GM21360 (cell line): ENCODE data around the gene ADAMTS17.

Experiments
- ATAC-seq: cut with Tn5 transposase; IDR thresholded peaks from one replicate; pipeline ENCODE4 v1.9.1; 2021; ENCODE audit warnings: mild to moderate bottlenecking, moderate library complexity; ENCODE audit not compliant: unreplicated experiment

ADAMTS17 gene

DNA sequence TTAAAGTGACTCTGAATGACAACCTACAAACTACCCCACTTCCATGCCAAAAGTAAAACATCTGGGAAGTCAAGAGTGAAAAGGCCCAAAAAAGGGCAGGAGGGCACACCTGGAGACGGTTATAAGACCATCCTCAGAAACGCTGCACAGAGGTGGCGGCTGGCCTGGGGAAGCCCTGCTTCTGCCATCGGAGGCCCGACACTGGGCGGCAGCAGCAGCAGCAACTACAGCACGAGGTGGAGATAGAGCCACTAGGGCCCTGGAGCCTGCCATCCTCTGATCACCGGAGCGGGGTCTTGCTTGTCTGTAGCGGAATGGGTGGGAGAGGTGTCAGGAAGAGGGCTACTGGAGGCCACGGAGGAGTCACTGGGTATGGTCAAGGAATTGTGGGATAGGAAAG lies 283.3 kb downstream of the ADAMTS17 start:
- ATAC-seq: no peak

DNA sequence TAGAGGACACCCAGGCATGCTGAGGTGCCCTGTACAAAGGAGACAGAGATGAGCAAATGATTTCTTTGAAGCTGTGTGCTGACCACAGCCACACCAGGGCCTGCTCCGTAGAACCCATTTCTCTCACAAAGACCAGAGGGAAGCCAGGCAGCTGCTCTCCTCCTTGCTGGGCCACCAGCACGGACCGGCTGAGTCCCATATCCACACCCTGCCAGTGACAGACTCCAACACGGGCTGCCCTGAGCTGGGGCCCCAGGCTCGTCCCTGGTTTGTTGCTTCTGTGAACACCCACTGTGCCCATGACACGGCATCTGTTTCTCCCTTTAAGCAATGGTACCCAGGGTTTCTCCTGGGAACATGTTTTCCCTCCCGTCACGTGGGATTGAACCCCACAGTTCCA lies 284.5 kb downstream of the ADAMTS17 start:
- no peak for ATAC-seq

DNA sequence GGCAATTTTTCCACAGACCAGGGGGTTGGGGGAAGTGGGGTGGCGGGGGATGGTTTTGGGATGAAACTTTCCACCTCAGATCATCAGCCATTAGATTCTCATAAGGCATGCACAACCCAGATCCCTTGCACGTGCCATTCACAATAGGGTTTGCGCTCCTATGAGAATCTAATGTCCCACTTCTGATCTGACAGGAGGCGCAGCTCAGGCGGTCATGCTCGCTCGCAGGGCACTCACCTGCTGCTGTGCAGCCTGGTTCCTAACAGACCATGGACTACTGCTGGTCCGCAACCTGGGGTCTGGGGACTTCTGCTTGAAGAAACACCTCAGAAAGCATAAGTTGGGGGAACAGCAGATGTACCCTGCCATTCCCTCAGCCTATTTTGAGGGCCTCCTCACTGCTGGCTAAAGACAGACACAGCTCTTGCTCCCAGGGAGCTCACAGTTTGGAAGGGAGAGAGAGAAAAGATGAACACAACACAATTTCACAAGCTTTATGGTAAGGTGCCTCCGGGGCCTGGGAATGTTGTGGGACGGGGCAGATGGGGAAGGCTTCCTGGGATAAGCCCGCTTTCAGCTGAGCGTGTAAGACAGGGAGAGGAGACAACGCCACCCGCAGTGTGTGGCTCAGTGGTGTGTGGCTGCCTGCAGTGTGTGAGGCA lies 285.2 kb downstream of the ADAMTS17 start:
- no peak for ATAC-seq

DNA sequence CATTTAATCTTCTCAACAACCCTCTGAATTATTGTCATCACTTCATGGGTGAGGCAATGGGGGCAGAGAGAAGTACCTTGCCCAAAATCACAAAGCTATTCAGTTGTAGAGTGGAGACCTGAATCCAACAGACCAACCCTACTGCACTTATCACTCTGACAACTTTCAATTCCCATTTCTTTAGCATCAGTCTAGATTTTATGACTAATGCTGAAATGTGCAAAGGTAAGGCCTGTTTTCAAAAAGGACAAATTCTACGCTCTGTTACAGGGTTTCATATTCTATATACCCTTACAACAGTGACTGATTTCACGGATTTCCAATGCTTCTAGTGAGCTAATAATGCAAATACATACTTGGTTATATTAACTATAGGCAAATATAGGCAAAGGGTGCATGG lies 286.0 kb downstream of the ADAMTS17 start:
- peak; percentile 64 for ATAC-seq

DNA sequence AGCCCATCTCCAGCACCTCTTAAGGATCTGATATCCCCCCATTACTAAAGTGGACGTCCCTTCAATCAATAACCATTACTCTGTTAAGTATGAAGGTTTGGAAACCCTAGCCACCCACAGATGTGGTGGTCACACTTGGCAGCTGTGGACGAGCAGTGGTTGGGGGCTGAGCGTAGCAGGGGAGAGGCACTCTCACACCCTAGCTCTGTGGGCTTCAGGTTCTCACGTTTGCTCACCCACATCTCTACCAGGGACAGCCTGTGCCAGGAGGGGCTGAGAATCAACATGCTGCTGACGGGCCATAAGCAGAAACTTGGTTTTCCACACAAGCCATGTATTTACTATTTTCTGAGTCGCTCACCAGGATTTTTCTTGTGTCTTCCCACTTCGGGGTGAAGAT lies 287.2 kb downstream of the ADAMTS17 start:
- no peak for ATAC-seq

DNA sequence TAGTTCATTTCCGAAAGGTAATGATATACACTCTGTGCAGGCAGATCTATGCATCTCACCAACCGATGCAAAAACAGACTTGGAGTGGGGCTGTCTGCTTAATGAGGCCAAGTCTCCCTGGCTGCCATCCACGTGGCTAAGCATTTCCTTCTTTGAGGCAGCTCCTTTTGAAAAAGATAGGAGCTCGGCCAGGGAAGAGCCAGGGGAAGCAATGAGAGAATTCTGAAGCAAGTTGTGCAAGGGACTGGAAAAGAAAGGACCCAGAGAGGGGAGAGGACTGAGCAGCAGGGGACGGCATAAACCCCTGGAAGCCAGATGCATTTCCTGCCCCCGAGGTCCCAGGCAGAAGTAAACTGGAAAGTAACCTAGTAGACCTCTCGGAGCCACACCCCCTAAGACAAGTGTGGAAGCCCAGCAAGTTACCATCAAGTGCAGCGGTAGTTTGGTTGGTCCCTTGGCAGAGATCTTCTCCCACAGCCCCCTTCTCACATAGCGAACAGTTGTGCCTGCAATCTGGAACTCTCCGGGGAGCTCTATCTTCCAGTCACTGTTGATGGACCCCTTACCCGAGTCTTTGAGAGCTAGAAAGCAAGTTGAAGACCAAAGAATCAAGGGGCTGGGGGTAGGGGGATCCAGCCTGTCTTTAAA lies 288.2 kb downstream of the ADAMTS17 start:
- ATAC-seq: no peak

DNA sequence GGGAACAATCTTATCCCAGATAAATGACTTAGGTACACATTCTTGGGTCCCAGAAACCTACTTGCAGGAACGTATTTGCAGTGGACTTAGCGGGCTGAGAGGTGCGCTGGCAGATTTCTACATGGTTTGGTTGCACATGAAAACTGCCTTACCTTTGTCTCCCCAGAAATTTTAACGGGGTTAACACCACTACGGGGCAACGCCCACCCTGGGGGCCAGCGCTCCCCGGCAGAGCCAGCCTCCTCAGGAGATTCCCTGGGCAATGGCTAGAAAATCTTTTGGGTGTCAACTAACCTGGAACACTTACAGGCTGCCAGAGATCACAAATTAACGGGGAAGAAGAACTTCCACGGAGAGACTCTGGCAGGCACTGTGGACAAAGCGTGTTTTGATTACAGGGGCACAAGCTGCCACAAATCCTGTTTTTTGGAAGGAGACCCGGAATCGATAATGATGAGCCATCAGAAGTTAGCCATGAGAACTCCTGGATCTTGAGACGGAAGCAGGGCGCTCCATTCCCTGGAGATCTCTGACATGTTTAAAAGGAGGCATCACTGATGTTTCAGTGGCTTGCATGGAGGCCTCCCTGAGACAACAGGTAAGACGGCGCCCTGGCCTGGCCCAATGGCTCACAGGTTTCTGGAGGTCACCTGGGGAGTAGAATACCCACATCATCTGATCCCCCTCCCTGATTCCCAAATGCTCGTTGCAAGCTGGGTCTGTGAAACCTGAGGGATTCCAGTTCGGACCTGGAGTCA lies 288.9 kb downstream of the ADAMTS17 start:
- ATAC-seq: no peak

DNA sequence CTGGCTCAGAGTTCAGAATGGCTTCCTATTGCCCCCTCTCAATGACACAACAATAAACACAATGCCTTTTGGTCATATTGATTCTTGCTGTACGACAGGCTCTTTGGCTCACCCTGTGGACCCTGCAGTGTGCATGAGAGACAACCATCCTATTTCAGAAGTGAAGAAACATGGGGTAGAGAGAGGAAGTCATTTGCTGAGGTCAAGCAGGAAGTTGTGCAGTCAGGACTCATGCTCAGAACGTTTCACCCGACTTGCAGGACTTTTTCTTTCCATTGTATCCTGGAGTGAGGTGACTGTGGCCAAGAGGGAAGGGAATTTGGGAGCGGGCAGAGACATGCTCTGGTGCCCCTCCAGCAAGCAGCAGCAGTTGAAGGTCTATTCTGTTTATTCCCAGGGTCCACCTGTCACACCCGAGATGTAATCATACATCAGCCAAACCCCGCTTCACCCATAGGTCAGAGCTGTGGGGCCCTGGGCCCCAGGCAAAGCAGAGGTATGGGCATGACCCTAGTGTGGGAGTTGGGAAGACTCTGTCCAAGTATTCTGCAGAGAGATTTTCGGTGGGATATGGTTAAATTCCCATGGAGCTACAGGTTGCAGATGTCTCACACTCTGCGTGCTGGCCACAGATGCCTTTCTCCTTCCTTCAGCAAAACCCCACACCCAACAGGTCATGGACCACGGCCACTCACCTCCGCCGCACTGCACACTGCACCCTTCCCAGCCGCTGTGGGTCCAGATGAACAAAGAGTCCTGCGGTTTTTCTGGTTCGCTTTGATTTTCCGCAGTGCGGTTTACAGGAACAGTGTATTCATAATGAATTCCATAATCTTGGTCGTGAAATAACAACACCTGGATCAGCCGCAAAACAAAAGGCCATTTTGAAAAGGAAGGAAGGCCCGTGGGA lies 290.6 kb downstream of the ADAMTS17 start:
- no peak for ATAC-seq

DNA sequence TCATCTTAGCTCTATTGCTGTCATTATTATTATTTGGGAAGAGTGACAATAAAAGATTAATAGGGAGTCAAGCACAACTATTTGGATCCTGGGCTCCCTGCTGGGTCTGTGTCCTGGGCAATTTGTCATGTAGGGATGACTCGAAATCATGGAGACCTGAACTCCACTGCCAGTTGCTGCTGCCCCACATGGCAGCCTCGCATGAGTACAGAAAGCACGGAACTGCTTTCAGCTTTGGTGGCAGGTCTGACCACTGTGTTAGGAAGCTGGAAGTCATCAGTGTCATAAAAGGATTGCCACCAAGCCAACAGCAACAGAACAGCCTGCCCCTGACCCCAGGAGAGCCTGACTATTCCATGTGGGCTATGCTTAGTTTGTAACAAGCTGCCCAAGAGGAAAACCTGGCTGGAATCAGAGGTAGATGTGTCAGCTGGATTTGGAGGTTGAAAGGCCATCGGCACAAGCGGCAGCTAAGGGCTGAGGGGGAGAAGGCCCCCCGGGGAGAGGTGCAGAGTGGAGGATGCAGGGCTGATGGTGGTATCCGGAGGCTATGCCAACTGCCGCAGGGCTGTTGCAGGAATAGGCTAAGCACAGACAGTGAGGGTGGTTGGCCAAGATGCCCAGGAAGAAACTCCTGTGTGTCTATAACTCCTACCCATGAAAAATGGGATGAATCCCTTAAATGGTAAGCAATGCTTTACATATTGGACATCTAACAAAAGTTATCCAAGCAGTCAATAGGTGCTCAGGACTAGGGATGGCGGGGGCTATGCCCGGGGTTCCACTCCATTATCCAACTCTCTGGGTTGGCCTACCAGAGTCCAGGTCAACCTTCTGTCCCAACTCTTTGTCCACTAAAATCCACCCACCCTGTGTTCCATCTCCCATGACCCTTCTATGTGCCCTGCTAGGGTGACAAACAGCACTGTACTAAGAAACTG lies 291.6 kb downstream of the ADAMTS17 start:
- no peak for ATAC-seq

DNA sequence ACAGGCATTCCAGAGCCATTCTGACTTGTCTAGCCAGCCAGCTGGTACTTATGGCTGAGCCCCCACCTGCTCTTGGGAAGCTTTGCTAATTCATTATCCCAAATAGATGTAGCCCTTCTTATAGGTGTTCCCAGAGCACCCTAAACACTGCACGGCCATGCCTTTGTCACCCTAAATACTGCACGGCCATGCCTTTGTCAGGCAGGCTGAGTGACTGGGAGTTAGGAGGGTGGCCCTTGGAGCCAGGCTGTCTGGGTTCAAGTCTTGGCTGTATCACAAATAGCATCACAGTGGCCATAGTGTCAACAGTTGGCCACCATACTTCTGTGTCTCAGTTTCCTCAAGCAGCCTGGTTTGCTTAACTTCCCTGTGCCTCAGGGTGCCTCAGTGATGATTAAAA lies 292.3 kb downstream of the ADAMTS17 start:
- no peak for ATAC-seq

DNA sequence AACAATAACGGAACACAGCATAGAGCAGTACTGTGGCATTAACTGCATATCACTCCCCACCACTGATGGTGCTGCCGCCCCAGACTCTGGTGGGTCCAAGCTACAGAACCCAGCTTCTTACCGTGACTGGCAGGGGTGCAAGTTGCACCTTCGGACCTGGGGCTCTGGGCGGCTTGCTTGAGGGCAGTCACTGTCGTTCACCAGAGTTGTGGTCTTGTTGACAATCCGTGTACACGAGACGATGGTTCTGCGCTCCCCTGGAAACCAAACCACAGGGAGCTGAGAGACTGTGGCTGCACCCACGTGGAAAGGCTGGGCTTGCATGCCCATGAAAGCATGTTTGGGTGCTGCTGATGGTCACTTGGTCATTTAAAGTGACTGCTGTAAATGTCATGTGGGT lies 293.0 kb downstream of the ADAMTS17 start:
- ATAC-seq: no peak

DNA sequence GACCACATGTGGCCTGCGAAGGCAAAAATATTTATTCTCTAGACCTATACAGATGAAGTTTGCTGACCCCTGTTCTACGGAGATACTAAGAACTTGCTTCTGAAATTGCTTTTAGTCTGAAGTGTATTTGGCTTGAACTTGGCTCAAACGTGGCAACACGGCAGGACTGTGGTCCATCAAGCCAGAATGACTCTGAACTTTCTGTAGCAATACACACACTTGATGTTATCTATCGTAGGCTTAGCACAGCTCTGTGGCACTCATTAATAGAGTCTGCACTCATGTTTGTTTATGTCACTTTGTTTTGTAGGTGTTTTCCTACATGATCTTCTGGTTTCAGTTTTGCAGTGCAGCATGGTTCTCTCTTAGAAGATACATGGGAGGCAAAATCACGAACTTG lies 298.1 kb downstream of the ADAMTS17 start:
- no peak for ATAC-seq

DNA sequence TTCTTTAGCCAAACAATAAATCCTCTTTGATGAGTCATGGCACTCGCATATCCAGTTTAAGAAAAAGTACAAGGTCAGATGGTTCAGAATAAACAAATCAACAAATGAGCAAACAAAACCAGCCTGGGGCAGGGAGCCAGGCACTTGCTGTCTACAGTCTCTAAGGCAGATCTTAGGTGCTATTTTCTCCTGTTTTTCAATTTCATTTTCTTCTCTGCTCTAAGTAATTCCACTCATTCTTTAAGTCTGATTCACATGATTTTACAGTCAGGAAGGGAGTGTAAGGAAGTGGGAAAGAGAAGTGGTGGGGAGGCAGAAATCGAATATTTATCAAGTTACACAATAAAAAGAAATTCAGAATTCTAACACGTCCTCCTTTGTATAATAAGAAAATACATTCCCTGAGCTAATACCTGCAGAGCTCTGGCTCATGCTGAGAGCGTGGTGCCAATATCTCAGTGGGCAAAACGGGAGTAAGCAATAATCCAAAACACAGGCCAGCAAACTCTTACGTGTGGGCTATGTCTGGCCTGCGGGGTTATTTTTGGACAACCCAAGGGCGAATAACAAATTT lies 298.6 kb downstream of the ADAMTS17 start:
- ATAC-seq: no peak

DNA sequence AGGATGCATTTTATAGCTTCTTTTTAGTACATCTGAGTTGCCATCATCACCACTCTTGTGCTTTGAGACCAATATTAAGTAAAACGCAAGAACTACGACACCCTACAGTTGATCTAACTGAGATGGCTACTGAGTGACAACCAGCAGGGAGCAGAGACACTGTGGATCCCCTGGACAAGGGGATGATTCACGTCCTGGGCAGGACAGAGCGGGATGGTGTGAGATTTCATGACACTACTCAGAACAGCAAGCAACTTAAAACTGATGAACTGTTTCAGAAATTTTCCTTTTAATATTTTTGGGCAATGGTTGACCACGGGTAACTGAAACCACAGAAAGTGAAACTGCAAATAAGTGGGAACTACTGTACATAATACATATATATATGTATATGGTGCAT lies 299.2 kb downstream of the ADAMTS17 start:
- no peak for ATAC-seq

DNA sequence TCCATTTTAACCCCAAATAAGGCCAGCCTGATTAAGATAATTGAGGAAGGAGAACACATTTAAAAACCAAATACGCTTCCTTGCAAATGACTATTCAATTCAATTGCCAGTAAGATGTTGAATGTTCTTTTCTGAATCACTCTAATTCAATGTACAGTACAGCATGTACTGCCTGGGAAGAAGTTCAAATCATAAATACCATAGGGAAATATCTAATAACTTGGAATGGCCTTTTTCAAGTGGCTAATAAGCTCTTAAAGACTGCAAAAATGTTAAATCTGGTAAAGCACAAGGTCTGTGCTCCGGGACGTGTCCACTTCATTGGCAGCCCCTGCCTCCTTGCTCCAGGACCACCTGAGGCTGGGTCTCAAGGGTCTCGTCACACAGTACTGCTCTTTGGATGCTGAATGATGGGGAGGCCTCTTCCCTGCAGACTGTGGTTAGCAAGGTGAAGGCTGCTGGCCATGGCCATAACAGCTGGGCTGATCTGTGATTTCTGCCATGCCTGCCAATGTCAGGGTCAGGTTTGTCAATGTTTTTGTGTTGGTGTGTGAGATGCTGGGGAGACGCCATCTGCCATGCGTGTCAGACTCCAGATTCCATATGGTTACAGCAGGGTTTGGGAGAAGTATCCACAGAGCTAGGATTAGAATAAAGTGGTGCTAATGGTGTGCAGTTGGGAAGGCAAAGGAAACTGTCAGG lies 300.5 kb downstream of the ADAMTS17 start:
- no peak for ATAC-seq

DNA sequence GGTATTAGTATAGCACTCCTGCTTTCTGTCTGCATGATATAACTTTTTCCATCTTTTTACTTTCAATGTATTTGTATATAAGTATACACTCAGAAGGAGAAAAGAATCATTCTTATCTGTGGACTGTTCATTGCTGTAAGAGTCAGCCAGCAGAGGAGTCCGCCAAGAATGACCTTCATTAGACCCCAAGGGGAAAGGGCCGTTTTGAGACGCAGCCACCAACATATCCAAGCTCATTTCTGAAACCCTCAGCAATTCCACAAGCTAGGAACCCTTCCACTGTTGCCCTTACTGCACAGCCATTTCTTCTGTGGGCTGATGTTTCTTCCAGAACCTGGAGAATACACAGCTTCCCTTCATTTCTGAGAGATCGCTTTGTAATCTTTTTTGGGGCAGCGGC lies 301.8 kb downstream of the ADAMTS17 start:
- no peak for ATAC-seq

DNA sequence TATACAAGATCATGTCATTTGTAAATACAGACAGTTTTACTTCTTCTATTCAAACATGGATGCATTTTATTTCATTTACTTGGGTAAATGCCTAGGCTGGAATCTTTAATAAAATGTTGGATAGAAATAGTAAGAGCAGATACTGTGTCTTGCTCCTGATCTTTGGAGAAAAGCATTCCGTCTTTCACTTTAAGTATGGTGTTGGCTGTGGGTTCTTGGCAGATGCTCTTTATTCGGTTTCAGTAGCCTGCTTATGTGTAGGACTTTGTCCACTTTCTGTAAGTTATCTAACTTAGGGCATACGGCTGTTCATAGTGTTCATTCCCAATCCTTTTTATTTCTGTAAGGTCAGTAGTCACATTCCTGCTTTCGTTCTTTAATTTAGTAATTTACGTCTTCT lies 303.0 kb downstream of the ADAMTS17 start:
- ATAC-seq: no peak

DNA sequence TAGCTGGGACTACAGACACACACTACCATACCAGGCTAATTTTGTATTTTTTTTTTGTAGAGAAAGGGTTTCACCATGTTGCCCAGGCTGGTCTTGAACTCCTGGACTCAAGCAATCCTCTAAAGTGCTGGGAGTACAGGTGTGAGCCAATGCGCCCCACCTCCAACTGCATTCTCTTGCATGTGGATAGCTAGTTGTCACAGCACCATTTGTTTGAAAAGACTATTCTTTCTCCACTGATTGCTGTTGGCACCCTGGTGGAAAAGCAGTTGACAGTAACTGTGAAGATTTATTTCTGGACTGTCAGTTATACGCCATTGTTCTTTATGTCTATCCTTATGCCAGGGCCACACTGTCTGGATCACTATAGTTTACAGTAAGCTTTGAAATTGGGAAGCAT lies 303.9 kb downstream of the ADAMTS17 start:
- no peak for ATAC-seq

DNA sequence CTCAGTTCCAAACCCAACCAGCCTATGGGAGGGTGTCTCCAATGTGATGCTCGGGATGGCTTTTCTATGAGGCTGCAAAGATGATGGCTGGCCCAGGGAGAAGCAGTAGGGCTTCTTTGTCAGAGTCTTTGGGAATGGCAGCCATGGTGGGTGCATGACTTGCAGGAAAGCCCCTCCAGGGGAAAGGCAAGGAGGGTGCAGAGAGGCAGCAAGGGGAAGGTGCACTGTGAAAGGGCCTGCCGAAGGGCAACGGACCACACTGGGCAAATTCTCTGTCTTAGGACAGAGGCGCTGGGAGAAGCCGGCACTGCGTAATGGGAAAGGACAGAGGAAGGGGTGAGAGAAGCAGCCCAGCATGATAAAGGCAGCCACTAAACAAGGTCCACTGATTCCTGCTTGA lies 305.8 kb downstream of the ADAMTS17 start:
- ATAC-seq: no peak
